Measurements from ENCODE around the gene PIGP. TPM values are rescaled to one million over a fixed set of nuclear protein-coding genes. Genes with fewer than 3 reads are reported as not detected.

PIGP gene
- total and polyA plus RNA-seq, 2 of the 13 experiments (the other 11 are each of a cell fraction or from before 2014, with no cell fraction given): 14.8 to 33.4 TPM

- TF ChIP-seq ZNF646 (CRISPR knock-in tag; IDR thresholded peaks at IDR 0.05) (no peak), RARG (CRISPR knock-in tag; IDR thresholded peaks at IDR 0.05; ENCODE audit: low read depth) (no peak), RFXANK (CRISPR knock-in tag; IDR thresholded peaks at IDR 0.05) (no peak), ZNF362 (CRISPR knock-in tag; IDR thresholded peaks at IDR 0.05; ENCODE audit: borderline replicate concordance) (peak; percentile 84; the same call in 1 of the 2 replicates), NR2C2 (CRISPR knock-in tag; IDR thresholded peaks at IDR 0.05; ENCODE audit: borderline replicate concordance) (no peak), SMC3 (IDR thresholded peaks at IDR 0.05; ENCODE audit: low read length) (peak; percentile 22), ZNF670 (CRISPR knock-in tag; IDR thresholded peaks at IDR 0.05; ENCODE audit: borderline replicate concordance) (no peak), ZNF800 (CRISPR knock-in tag; IDR thresholded peaks at IDR 0.05) (no peak), STAG1 (CRISPR knock-in tag; IDR thresholded peaks at IDR 0.05) (0 out of 2 replicates have a peak, but pooled peaks have one; percentile 8), NFKBIZ (CRISPR knock-in tag; IDR thresholded peaks at IDR 0.05) (no peak), TSC22D2 (CRISPR knock-in tag; IDR thresholded peaks at IDR 0.05; ENCODE audit: borderline replicate concordance) (no peak), GFI1 (CRISPR knock-in tag; IDR thresholded peaks at IDR 0.05; ENCODE audit: borderline replicate concordance) (no peak), POLR2G (IDR thresholded peaks at IDR 0.05; ENCODE audit: low read depth, low read length) (no peak), ZBTB44 (CRISPR knock-in tag; IDR thresholded peaks at IDR 0.05) (no peak), TARDBP (CRISPR knock-in tag; IDR thresholded peaks at IDR 0.05) (no peak), SUZ12 (IDR thresholded peaks at IDR 0.05; ENCODE audit: low read depth, low read length) (no peak), JUND (CRISPR knock-in tag; IDR thresholded peaks at IDR 0.05) (no peak), ZFP41 (CRISPR knock-in tag; IDR thresholded peaks at IDR 0.05; ENCODE audit: borderline replicate concordance) (no peak), ZNF121 (CRISPR knock-in tag; IDR thresholded peaks at IDR 0.05) (no peak)
Observed at GRCh38 chr21:37079211-37079824, 6.4 kb upstream of the PIGP start (continued).
